HG03045 (cell line): ENCODE results near the gene ACSL1.

Source experiments
- ATAC-seq: cut with Tn5 transposase; IDR thresholded peaks from one replicate; pipeline ENCODE4 v1.9.1; 2021; ENCODE audit warnings: mild to moderate bottlenecking, moderate library complexity; ENCODE audit not compliant: unreplicated experiment

ACSL1 gene

DNA sequence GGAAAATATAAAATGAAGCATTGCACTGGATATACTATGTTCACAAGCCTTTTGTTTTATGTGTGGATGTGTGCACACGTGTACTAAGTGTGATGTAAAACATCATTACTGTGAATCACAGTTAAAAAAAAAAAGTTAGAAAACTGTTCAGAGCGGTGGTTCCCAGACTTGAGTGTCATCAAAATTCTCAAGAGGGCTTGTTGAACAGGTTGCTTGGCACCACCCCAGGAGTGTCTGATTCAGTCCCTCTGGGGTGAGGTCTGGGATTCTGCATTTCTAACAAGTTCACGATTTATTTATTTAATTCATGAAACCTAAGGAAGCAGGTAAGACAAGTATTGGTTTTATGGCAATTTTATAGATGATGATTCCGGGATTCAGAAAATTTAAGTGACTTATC lies 93.6 kb downstream of the ACSL1 start:
- no peak for ATAC-seq

DNA sequence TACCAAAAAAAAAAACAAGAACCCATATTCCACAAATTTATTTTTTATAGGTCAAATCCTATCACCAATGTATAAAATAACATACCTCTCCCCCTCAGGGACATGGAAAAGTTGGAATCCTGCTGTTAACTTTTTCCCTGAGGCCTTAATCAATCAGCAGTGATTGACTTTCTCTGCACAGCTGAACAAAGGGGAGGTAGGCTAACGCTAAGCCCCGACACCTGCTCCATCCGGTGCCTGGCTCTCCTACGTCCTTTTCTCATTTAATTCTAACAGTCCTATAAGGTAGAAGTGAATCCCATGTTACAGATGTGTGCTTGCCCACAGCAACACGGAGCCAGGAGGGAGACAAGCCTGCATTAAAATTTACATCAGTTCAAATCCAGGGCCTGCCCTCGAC lies 94.7 kb downstream of the ACSL1 start:
- ATAC-seq: no peak

DNA sequence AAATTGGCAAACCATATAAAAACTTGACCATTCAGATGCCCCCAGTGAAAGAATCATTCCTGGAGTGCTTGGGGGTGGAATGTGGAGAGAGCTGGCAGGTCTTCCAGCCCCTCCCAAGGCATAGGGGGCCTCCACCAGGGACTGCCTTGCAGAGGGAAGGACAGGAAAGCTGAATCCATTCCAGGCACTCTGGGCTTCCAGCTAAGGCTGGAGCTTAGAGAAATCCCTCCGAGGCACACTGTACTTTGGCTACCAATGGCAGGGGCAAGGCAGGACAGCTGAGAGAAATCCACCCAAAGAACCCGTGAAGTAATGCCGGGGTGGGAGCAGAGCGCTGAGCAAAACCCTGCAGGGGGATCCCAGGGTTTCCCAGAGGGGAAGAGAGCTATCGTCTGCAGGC lies 95.8 kb downstream of the ACSL1 start:
- ATAC-seq: no peak

DNA sequence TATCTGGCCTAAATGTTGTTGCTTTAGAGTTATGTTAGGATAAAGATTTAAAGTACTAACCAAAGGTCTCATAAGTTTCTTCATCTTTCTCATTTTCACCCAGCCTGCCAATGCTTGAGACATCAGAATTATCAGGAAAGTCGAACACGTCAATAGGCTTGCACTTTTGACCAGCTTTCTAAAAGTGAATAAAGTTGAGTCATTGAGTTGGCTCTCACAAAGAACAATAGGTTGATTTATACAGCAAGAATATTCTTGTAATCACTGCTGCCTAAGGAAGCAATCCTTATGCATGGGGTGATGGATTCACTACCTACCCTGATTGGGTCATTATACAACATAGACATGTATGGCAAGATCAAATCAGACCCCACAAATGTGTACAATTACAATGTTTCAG lies 96.9 kb downstream of the ACSL1 start:
- no peak for ATAC-seq

DNA sequence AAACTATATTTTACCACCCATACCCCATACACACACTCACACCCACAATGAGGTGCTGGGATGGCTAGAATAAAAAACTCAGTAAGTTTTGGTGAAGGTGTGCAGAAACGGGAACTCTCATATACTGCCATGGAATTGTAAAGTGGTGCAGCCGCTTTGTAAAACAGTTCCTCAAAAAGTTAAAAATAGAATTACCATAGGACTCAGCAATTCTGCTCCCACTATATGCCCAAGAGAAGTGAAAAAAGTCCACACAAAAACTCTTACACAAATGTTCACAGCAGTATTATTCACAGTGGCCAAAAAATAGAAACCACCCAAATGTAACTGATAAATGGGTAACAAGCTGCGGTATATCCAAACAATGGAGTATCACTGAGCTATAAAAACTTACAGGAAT lies 98.3 kb downstream of the ACSL1 start:
- no peak for ATAC-seq

DNA sequence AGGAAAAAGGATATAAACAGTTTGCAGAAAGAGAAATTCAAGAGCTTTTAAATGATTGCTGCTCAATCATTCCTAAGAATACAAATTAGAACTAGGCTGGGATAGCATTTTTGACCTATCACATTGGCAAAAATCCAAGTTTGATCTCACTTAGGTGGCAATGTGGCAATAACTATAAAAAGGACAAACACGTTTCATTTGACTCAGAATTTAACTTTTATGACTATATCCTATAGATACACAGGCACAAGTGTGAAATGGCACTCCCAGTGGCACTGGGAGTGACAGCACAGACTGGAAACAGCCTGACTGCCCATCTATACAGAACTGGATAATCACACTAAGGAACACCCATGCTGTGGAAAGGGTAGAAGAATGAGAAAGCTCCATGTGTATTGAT lies 103.0 kb downstream of the ACSL1 start:
- no peak for ATAC-seq

DNA sequence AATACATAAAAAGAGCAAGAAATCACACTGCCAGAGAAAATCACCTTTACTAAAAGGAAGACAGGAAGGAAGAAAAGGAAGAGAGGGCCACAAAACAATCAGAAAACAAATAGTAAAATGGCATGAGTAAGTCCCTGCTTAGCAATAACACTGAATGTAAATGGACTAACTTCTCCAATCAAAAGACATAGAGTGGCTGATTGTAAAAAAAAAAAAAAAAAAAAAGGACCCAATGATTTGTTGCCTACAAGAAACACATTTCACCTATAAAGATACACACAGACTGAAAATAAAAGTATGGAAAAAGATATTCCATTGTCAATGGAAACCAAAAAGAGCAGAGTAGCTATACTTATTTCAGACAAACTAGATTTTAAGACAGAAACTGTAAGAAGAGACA lies 104.5 kb downstream of the ACSL1 start:
- no peak for ATAC-seq

DNA sequence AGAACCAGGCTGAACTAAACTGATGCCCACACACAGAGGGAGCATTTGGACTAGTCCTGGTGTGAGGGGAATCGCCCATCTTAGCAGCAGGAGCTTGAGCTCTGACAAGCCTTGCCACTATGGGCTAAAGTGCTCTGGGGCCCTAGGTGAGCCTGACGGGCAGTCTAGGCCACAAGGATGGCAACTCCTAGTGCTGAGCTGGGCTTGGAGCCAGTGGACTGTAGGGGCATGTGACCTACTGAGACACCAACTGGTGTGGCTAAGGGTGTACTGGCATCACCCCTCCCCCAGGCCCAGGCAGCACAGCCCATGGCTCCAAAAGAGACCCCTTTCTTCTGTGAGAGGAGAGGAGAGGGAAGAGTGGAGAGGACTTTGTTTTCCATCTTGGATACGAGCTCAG lies 106.4 kb downstream of the ACSL1 start:
- ATAC-seq: no peak

DNA sequence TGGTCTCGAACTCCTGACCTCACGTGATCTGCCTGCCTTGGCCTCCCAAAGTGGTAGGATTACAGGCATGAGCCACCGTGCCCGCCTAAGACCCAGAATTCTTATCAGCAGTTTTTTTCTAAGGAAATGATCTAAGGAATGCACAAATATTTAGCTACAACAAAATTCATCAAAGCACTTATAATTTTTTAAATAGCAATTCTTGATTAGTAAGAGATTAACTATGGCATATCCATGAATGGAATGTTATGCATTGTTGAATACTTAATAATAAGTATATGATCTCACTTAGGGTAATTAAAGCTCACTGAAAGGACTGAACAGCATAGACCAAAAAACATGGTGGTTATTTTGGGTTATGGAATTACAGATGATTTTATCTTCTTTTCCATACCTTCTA lies 110.2 kb downstream of the ACSL1 start:
- ATAC-seq: no peak

DNA sequence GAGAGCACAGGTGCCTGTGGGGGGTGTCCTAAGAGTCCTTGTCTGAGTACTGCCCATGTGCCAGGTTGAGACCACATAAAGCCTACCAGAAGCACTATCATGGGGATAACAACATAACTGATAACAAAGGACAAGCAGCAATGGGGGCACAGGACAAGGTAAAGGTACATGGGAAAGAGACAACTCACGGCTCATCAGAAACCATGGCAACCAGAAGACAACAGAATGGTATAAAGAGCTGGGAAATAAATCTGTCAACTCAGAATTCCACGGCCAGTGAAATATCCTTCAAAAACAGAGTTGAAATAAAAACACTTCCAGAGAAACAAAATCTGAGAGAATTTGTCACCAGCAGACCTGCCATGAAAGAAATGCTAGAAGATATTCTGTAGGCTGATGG lies 111.9 kb downstream of the ACSL1 start:
- no peak for ATAC-seq

DNA sequence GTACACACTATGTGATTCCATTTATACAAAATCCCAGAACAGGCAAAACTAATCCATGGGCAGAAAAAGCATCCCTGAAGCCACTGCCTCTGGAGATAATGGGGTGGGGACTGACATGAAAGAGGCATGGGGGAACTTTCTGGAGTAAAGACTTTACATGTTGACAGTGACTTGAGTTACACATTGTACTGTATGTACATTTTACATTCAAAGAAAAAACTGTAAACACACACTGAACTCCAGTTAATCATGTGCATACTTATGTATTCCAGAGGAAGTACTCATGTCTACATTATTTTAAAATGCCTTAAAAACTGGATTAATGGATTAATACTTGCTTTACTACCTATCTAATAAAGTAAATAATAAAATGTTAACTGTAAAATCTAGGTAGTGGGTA lies 113.4 kb downstream of the ACSL1 start:
- ATAC-seq: no peak

DNA sequence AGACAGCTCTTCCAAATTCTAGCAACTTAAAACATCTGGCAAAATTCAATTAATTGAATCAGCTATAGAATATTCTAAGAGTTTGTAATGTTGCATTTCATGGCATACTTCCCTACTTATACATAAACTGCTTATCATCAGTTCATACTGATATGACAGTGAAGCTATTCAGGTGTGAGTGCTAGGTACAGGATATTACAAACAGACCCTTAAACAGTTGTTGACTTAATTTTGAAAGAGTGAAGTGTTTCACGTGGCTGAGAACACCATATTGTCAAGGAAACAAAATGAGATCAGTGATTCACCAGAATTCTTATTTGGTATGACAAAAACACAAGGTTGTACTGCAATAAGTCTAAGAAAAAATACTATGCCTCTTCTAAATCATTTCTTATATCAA lies 119.3 kb downstream of the ACSL1 start:
- no peak for ATAC-seq

DNA sequence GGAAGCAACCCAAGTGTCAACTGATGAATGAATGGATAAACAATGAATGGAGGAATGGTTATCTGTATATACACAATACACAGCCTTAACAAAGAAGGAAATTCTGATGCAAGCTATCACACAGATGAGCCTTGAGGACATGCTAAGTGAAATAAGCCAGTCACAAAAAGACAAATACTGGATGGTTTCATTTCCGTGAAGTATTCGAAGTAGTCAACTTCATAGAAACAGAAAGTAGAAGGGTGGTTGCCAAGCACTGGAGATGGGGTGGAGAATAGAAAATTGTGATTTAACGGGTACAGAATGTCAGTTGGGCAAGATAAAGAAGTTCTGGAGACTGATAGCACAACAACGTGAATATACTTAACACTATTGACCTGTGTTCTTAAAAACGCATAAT lies 120.1 kb downstream of the ACSL1 start:
- no peak for ATAC-seq
